IPS-18a (cell line): ENCODE measurements around the gene PPIE.
"Not testable (repeated sequence)": the region's sequence is repeated elsewhere in the genome, so short reads cannot be mapped to it uniquely, and the experiment has no call there.

Experiments
- H3K27ac ChIP-seq: one replicate; pipeline ENCODE4 v1.5.1; 2013; ENCODE audit warnings: low read length
- H3K27me3 ChIP-seq: one replicate; pipeline ENCODE4 v1.6.1; 2013; ENCODE audit warnings: mild to moderate bottlenecking, low read length; ENCODE audit not compliant: control insufficient read depth, insufficient read depth
- H3K36me3 ChIP-seq: one replicate; pipeline ENCODE4 v1.6.1; 2013; ENCODE audit warnings: low read depth, low read length; ENCODE audit not compliant: control insufficient read depth
- H3K4me1 ChIP-seq: one replicate; pipeline ENCODE4 v1.6.1; 2013; ENCODE audit warnings: low read depth, low read length; ENCODE audit not compliant: control insufficient read depth
- H3K4me3 ChIP-seq: one replicate; pipeline ENCODE4 v1.5.1; 2013; ENCODE audit warnings: low read length
- H3K9ac ChIP-seq: one replicate; pipeline ENCODE4 v1.6.1; 2013; ENCODE audit warnings: mild to moderate bottlenecking, low read length, moderate library complexity
- H3K9me3 ChIP-seq: one replicate; pipeline ENCODE4 v1.6.1; 2013; ENCODE audit warnings: low read depth, low read length; ENCODE audit not compliant: control insufficient read depth

Gene PPIE

DNA sequence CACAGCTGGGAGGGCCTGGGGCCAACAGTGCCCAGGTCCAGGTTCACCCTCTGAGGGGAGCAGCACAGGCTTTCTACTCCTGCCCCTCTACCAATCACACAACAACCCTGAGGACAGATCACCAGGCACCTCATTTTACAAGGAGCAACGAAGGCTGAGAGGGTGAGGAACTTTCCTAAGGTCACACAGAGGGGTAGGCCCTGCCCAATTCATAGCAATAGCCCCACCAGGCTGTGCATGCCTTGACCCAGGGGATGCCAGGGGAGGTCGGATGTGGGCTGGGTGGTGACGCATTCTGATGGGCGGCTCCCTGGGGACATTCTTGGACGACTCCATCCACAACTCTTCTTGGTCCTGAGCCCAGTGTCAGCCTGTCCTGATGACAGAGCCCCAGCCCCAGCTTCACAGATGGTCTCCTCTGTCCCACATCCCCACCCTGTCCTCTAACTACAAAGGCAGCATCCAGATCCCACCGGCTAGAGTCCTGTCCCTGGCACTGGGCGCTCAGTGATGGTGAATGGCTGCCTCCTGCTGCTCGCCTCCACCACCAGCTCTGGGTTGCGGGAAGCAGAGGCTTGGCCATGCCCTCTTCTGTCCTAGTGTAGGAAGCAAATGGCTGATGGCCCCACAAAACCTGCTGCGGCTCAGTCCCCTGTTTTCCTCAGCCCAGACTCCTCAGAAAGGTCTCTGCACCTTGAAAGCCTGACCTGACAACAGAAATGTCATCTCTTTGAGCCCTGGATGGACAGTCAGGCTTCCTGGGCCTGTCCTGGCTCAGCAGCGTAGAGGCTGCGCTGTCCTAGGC is 47.8 kb downstream of the PPIE start:
- H3K4me1 ChIP-seq, H3K27ac ChIP-seq, H3K36me3 ChIP-seq, H3K4me3 ChIP-seq, H3K9ac ChIP-seq, H3K9me3 ChIP-seq: not testable (repeated sequence)
- peaks cover 66% of the 10 kb centered on the region for H3K27me3 ChIP-seq

DNA sequence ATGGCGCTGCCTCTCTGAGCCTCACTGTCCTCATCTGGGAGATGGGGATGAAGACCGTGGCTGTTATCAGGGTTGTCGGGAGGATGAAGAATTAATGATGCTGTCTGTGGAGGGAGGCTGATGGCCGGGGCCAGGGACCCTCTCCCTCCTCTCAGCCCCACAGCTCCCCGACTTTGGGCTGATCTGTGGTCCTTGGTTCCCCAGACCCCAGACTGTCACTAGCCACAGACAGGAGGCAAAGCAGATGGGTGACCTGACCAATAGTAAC is 48.4 kb downstream of the PPIE start:
- H3K9me3 ChIP-seq, H3K36me3 ChIP-seq, H3K4me1 ChIP-seq, H3K4me3 ChIP-seq, H3K27ac ChIP-seq, H3K9ac ChIP-seq: not testable (repeated sequence)
- H3K27me3 ChIP-seq: peaks cover 68% of the 10 kb centered on the region

DNA sequence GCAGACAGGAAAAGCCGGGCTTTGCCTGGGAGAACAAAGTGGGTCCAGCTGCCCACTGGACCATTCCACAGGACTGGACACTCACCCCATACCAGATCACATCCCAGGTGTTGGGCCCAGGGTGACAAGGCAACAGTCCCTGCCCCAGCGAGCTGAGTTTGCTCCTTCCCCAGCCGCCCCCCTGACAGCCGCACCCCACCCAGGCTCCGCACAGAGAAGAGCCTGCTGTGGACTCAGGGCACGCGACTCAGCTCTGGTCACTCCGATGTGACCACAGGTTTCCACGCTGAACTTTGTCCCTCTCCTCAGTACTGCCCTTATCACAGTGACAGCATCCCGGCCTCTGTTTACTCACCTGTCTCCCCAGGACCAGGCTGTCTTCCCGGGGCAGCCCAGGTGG is 48.8 kb downstream of the PPIE start:
- peaks cover 69% of the 10 kb centered on the region for H3K27me3 ChIP-seq
- H3K4me3 ChIP-seq: no peak overlapping the region

DNA sequence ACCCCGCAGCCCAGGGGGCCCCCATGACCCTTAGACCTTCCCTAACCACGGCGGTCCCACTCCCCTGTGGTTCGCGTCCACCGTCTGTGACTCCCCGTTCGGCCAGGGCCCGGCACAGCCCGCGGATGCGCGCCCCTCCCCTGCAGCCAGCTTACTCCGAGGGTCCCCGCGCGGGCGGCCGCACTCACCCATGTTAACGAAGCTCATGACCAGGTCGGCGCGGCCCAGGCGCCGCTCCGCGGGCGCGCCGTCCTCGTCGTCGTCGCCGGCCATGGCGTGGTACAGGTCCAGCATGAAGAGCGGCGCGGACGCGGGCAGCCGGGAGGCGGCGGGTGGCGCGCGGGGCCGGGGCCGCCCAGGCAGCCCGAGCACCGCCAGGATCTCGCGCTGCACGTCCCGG is 49.3 kb downstream of the PPIE start:
- peaks cover 74% of the 10 kb centered on the region for H3K27me3 ChIP-seq
- not testable (repeated sequence) for H3K4me3 ChIP-seq

More for the DNA sequence above, 48.8 kb downstream of the PPIE start:
- H3K27ac ChIP-seq: no peak overlapping the region
- no peaks in the 10 kb centered on the region for H3K36me3 ChIP-seq
- H3K9me3 ChIP-seq: no peaks in the 10 kb centered on the region
- H3K4me1 ChIP-seq: no peaks in the 10 kb centered on the region
- no peak overlapping the region for H3K9ac ChIP-seq

DNA sequence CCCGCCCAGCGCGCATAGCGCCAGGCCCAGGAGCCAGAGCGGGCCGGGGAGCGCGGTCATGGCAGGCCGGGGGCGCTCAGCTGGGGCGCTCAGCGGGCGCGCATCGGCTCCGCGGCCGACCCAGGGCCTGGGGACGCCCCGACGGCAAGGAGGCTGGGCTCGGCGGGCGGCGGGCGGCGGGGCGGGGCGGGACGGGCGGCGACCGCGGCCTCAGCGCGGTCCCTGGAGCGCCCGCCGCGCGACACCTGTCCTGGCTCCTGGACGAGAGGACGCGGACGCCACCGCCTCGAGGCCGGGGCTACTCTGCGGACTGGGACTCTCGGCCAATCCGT is 49.7 kb downstream of the PPIE start:
- Histone ChIP-seq H3K9ac (no peak overlapping the region), H3K27ac (no peak overlapping the region), H3K4me1 (no peaks in the 10 kb centered on the region), H3K9me3 (no peaks in the 10 kb centered on the region), H3K27me3 (peaks cover 75% of the 10 kb centered on the region), H3K36me3 (no peaks in the 10 kb centered on the region), H3K4me3 (no peak overlapping the region)

More for the DNA sequence above, 49.3 kb downstream of the PPIE start:
- not testable (repeated sequence) for H3K9ac ChIP-seq, H3K36me3 ChIP-seq, H3K27ac ChIP-seq, H3K9me3 ChIP-seq, H3K4me1 ChIP-seq

DNA sequence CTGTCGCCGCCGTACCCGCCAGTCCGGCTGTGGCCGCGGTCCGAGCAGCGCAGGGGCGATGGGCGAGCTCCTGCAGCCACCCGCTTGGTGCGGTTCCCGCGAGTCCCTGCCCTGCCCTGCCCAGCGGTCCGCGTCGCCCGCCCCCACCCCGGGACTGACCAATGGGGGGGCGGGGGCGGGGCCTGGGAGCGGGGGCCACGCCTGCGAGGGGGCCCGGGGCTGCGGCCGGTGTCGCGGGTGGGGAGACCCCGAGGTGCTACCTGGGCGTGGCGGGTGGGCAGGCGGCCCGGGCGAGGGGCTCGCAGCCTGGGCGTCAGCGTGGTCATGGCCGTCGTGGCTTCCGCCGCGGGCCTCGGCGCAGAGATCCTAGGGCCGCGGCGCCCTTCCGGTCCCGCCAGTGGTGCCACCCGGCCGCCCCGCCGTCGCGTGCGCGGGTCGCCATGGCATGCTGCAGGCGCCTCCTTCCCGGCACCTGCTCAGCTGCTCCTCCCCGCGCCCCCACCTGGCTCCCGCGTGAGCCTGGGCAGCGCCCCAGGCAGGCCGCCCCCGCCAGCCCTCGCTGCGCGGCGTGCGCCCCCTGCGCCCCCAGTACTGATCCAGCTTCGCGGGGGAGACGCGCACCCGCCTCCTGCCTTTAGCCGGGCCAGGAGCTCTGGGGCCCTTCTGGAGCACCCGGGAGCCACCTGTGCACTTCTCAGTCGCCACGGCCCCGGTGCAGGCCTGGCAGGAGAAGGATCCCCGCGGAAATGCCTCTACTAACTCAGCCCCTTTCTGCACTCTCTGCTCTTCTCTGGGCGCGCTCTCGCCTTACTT is 50.3 kb downstream of the PPIE start, which contains the start of gene BMP8B:
TSS of gene BMP8B (minus strand) at position 108 of the 813 bp plus-strand sequence. CDS start 380 bp downstream, outside the sequence.
- Histone ChIP-seq H3K4me3 (peak within 1 kb of the TSS; percentile 44), H3K27ac (no peak within 1 kb of the TSS), H3K36me3 (no peaks in the 10 kb centered on the region), H3K4me1 (no peaks in the 10 kb centered on the region), H3K9me3 (no peaks in the 10 kb centered on the region), H3K27me3 (peaks cover 71% of the 10 kb centered on the region), H3K9ac (no peak within 1 kb of the TSS)

DNA sequence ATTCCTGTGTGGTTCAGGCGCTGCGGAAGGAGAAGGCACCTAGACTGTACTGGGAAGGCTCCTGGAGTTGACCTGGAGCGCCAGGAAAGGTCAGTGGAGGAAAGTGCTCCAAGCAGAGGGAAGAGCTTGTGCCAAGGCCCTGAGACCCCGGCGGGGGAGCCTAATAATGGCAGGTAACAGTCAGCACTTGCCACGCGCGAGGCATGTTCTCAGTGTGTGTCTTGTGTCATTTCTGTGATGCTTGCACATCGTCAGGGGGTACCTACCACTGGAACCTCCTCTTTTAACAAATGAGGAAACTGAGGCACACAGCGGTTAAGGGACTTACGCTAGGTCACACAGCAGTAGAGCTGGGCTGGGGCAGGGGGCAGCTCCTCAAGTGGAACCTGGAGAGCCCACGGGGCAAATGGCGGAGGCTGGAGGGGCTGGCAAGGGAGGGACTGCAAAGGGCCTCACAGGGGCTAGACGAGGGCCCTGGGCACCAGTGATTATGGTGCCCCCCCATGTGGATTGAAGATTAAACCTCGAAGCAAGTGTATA is 51.0 kb downstream of the PPIE start:
- H3K27me3 ChIP-seq: peaks cover 71% of the 10 kb centered on the region
- H3K4me3 ChIP-seq: peak overlapping the region; percentile 44
- H3K9me3 ChIP-seq: no peaks in the 10 kb centered on the region
- H3K36me3 ChIP-seq: no peaks in the 10 kb centered on the region
- no peaks in the 10 kb centered on the region for H3K4me1 ChIP-seq
- H3K9ac ChIP-seq: no peak overlapping the region
- no peak overlapping the region for H3K27ac ChIP-seq

DNA sequence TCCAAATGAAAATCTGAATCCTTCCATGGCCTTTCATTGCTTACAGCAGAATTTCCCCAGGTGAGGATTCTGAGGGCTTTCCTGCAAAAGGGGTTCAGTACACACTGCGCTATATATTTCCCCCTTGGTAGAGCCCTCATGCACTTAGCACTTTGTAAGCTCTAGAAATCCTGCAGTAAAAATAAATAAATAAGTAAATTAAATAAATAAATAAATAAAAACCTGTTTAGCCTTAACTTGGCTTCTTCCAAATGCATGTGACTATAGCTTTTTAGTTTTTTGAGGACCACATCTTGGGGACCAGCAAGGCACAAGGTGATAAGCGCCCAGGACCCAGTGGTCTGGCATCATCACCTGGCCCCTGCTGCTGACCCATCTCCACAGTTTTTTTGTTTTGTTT is 53.2 kb downstream of the PPIE start:
- no peak overlapping the region for H3K4me3 ChIP-seq
- no peaks in the 10 kb centered on the region for H3K9me3 ChIP-seq
- H3K4me1 ChIP-seq: no peaks in the 10 kb centered on the region
- no peak overlapping the region for H3K9ac ChIP-seq
- H3K27ac ChIP-seq: no peak overlapping the region
- peaks cover 55% of the 10 kb centered on the region for H3K27me3 ChIP-seq
- no peaks in the 10 kb centered on the region for H3K36me3 ChIP-seq

DNA sequence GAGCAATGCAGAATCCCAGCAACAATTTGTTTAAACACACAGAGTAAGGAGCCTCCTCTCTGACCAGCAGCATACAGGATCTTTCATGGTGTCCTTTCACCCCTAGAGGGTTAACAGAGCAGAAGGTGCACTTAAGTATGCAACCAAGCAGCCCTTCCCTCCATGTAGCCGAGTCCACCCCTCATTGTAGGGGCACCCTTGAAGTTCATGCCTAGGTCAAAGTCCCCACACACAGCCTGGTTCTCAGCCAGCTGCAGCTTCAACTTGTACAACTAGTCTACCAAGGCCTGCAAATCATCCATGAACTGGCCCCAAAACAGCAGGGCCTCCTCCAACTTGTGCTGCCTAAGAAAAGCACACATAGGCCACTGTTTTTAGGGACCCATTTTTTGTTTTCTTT is 57.0 kb downstream of the PPIE start:
- H3K27me3 ChIP-seq: peaks cover 20% of the 10 kb centered on the region
- no peaks in the 10 kb centered on the region for H3K36me3 ChIP-seq
- H3K27ac ChIP-seq: no peak overlapping the region
- H3K9ac ChIP-seq: no peak overlapping the region
- H3K4me3 ChIP-seq: no peak overlapping the region
- H3K4me1 ChIP-seq: no peaks in the 10 kb centered on the region
- H3K9me3 ChIP-seq: no peaks in the 10 kb centered on the region

DNA sequence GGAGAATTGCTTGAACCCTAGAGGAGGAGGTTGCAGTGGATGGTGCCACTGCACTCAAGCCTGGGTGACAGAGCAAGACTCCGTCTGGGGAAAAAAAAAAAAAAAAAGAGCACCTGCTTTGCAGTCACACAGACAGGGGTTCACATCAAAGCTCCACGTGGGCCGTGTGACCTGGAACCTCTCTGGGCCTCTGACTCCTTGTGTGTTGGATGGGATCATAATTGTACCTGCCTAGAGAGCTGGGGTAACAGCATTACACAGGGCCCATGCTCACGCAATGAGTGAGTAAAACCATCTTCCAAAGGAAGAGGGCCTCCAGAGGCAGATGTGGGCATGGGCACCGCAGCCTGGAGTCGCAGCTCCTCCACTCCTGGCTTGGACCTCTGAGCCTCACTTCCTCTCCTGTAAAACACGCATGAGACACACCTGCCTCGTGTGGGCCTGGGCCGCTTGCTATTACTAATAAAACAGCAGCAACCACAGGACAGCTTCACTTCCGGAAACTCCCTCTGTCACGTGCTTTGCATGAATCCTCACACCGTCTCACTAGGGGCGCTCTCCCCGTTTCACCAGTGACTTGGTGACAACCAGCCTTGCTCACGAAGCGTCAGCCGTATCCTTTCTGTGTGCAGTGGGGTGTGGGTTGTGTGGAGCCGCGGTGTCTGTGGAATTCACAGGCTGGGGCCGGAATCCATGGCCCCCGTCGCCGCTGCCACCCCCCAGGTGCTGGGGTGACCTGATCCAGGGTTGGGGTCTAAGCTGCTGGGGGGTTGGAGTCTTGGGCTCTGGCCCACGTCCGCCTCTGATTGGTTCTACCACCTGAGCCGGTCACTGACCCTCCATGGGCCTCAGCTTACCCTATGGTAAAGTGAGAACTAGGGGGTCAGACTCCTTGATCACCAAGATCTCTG is 60.4 kb downstream of the PPIE start:
- H3K27me3 ChIP-seq, H3K36me3 ChIP-seq, H3K4me3 ChIP-seq, H3K27ac ChIP-seq, H3K9me3 ChIP-seq, H3K9ac ChIP-seq, H3K4me1 ChIP-seq: not testable (repeated sequence)

DNA sequence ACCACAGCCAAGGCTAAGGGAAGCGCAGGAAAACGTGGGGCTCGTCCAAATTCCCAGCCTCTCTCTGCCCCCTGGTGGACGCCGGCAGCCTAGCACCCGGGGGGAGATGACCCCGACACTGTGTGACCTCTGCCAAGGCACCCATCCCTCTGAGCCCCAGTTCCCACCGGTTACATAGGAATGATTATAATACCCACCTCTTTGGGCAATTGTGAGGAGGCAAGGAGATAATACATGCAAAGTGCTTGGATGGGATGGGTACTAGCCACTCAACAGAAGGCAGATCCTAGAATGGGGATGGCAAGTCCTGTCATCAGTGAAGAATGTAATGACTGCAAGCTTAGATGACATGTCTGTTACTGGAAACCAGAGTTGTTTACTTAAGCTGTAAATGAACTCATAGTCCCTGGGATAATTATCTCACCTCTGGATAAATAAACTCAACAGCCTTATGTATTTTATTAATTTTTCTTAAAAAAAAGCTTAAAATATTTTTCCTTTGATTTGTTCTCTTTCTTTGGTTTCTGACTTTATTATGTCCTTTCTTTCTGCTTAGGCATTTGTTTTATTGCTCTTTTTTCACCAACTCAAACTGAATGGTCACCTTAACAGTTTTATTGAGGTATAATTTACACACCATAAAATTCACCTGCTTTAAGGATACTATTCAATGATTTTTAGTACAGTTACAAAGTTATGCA is 61.2 kb downstream of the PPIE start:
- Histone ChIP-seq H3K4me3 (no peak overlapping the region), H3K4me1 (no peaks in the 10 kb centered on the region), H3K27me3 (no peaks in the 10 kb centered on the region), H3K36me3 (no peaks in the 10 kb centered on the region), H3K9ac (no peak overlapping the region), H3K9me3 (no peaks in the 10 kb centered on the region), H3K27ac (no peak overlapping the region)
